Measurements from ENCODE around the gene CD3G. TPM values are rescaled to one million over a fixed set of nuclear protein-coding genes. Genes with fewer than 3 reads are reported as not detected.

CD3G gene
- total RNA-seq, 2 experiments from 2014 or later, result 102 to 109 TPM

DNA sequence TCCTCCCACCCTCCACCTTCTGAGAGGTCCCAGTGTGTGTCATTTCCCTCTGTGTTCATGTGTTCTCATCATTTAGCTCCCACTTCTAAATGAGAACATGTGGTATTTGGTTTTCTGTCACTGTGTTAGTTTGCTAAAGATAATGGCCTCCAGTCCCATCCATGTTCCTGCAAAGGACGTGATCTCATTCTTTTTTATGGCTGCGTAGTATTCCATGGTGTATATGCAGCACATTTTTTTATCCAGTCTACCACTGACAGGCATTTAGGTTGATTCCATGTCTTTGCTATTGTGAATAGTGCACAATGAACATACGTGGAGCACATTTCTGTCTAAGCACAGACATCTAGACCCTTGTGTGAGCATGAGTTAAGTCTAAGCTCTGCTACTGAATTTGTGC is 33.9 kb upstream of the CD3G start:
- Histone ChIP-seq H3K4me1 (ENCODE audit: insufficient read depth, low read length) (peaks cover 73% of the 10 kb centered on the region), H3K27ac (ENCODE audit: low read depth in 1 of 2, low read length in 2 of 2) (peak overlapping the region in 1 of 2 donors; percentile 1), H3K4me3 (ENCODE audit: low read length) (no peak overlapping the region), H3K9me3 (ENCODE audit: control insufficient read depth in 1 of 2, insufficient read depth in 1 of 2, low read length in 2 of 2) (no peaks in the 10 kb centered on the region), H3K27me3 (ENCODE audit: control insufficient read depth in 1 of 2, insufficient read depth in 2 of 2, low read length in 2 of 2) (no peaks in the 10 kb centered on the region), H3K36me3 (ENCODE audit: insufficient read depth, low read length) (peaks cover 81% of the 10 kb centered on the region)
- no peak for DNase-seq
- ChIA-PET POLR2A (interaction anchor here (1.2 to 2.4 kb wide), 2 partner anchors 10 to 58 kb away, joined by 3 to 6 read pairs; partner anchors contain the start of gene MPZL3), CTCF (interaction anchor here (1.6 to 2.2 kb wide), 3 partner anchors 9 to 112 kb away, joined by 4 to 19 read pairs (median 18); no protein-coding TSS in a partner anchor)
- ATAC-seq (ENCODE audit: poor library complexity), result no peak
- intact Hi-C loops (cut with DNase I, micrococcal nuclease), result no loop called here
- H3K27ac Mint-ChIP-seq, result peak overlapping the region; percentile 100
- no peaks in the 10 kb centered on the region for H3K9me3 Mint-ChIP-seq
- no peaks in the 10 kb centered on the region for H3K27me3 Mint-ChIP-seq
- H3K4me1 Mint-ChIP-seq (ENCODE audit: low read depth), result peaks cover 92% of the 10 kb centered on the region
- TF ChIP-seq, protein P1, sequence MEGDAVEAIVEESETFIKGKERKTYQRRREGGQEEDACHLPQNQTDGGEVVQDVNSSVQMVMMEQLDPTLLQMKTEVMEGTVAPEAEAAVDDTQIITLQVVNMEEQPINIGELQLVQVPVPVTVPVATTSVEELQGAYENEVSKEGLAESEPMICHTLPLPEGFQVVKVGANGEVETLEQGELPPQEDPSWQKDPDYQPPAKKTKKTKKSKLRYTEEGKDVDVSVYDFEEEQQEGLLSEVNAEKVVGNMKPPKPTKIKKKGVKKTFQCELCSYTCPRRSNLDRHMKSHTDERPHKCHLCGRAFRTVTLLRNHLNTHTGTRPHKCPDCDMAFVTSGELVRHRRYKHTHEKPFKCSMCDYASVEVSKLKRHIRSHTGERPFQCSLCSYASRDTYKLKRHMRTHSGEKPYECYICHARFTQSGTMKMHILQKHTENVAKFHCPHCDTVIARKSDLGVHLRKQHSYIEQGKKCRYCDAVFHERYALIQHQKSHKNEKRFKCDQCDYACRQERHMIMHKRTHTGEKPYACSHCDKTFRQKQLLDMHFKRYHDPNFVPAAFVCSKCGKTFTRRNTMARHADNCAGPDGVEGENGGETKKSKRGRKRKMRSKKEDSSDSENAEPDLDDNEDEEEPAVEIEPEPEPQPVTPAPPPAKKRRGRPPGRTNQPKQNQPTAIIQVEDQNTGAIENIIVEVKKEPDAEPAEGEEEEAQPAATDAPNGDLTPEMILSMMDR (IDR thresholded peaks at IDR 0.05), result no peak
- peak overlapping the region; percentile 62 for H3K4me3 Mint-ChIP-seq
- peaks cover 95% of the 10 kb centered on the region for H3K36me3 Mint-ChIP-seq (ENCODE audit: low read depth)

DNA sequence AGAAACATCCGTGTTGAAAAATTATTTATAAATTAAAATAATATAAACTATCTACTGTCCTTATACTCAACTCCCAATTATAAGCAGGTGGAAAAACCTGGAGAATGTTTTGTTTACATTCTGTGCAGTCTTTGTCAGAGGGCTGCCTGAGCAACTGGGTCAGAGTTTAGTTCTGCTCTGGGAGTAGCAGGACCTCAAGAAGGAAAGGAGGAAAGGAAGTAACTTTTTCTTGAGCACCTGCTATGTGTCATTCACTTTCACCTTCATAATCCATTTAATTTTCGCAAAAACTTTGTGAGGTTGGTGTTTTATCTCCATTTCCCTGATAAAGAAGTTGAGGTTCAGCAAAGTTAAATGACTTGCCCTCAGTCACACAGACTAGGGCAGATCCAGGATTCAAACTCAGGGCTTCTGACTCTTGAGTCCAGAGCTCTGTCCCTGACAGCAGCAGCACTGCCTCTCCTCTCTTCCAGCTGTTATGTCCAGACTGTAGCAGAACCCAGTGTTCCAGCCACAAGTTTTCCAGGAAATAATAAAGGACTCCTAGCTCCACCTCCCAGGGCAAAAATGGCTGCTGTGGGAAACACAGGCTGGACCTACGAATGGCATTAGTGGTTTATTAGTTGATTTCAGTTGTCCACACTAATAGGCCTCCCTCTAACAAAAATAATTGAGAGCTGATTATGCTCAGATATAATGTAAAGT is 33.2 kb upstream of the CD3G start:
- intact Hi-C loops (cut with DNase I, micrococcal nuclease), result no loop called here
- POLR2A ChIA-PET, result interaction anchor here (0.6 to 1.2 kb wide), 5 partner anchors 10 to 113 kb away, joined by 3 to 5 read pairs (median 3); partner anchors contain the start of genes JAML, MPZL3 and UBE4A

DNA sequence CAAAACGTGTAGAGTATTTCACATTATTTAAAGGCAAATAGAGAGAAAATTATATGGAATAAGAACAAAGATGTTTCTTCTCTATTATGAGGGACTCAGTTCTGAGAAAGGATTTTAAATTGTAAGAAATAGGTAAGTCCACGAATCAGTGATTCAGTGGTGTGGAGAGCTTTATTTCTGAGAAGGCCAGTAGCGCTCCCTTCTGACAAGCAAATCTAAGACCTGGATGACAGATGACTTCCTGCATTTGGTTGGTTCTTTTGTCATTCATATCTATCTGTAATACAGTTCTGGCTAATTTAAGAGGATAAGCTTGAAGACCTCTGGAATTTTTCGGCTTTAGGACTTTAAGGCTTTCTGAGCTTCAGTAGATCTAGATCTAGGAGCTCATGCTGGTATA is 32.6 kb upstream of the CD3G start:
- ATAC-seq (ENCODE audit: poor library complexity), result no peak
- CTCF ChIA-PET, result interaction anchor here (0.6 to 2.2 kb wide), 11 partner anchors 10 to 146 kb away, joined by 3 to 19 read pairs (median 4); partner anchors contain the start of genes JAML and MPZL2
- TF ChIP-seq, protein P1 (IDR thresholded peaks at IDR 0.05), result peak; percentile 14
- no peaks in the 10 kb centered on the region for H3K9me3 Mint-ChIP-seq
- H3K4me3 Mint-ChIP-seq, result peak overlapping the region; percentile 55
- H3K4me1 ChIP-seq (ENCODE audit: insufficient read depth, low read length), result peaks cover 79% of the 10 kb centered on the region
- peak overlapping the region; percentile 100 for H3K27ac Mint-ChIP-seq
- no peaks in the 10 kb centered on the region for H3K27me3 ChIP-seq (ENCODE audit: control insufficient read depth in 1 of 2, insufficient read depth in 2 of 2, low read length in 2 of 2)
- no peaks in the 10 kb centered on the region for H3K27me3 Mint-ChIP-seq
- POLR2A ChIA-PET, result interaction anchor here (0.6 to 1.2 kb wide), 5 partner anchors 9 to 113 kb away, joined by 3 to 5 read pairs (median 3); partner anchors contain the start of genes JAML, MPZL3 and UBE4A
- intact Hi-C loops (cut with DNase I, micrococcal nuclease), result no loop called here
- H3K27ac ChIP-seq (ENCODE audit: low read depth in 1 of 2, low read length in 2 of 2), result peak overlapping the region; percentile 39 to 42
- H3K4me1 Mint-ChIP-seq (ENCODE audit: low read depth), result peaks cover 96% of the 10 kb centered on the region
- H3K9me3 ChIP-seq (ENCODE audit: control insufficient read depth in 1 of 2, insufficient read depth in 1 of 2, low read length in 2 of 2), result no peaks in the 10 kb centered on the region
- H3K36me3 ChIP-seq (ENCODE audit: insufficient read depth, low read length), result peaks cover 85% of the 10 kb centered on the region
- H3K36me3 Mint-ChIP-seq (ENCODE audit: low read depth), result peaks cover 98% of the 10 kb centered on the region
- no peak overlapping the region for H3K4me3 ChIP-seq (ENCODE audit: low read length)
- DNase-seq, result peak in 3 of 14 experiments; percentile 28 to 53 (median 47)

More for the DNA sequence above, 33.2 kb upstream of the CD3G start:
- Mint-ChIP-seq H3K36me3 (ENCODE audit: low read depth) (peaks cover 96% of the 10 kb centered on the region), H3K4me3 (peak overlapping the region; percentile 32), H3K9me3 (no peaks in the 10 kb centered on the region), H3K4me1 (ENCODE audit: low read depth) (peaks cover 94% of the 10 kb centered on the region), H3K27me3 (no peaks in the 10 kb centered on the region), H3K27ac (peak overlapping the region; percentile 100)
- no peak overlapping the region for H3K4me3 ChIP-seq (ENCODE audit: low read length)
- ATAC-seq (ENCODE audit: poor library complexity) (no peak), DNase-seq (no peak)
- no peaks in the 10 kb centered on the region for H3K27me3 ChIP-seq (ENCODE audit: control insufficient read depth in 1 of 2, insufficient read depth in 2 of 2, low read length in 2 of 2)
- peaks cover 78% of the 10 kb centered on the region for H3K4me1 ChIP-seq (ENCODE audit: insufficient read depth, low read length)
- TF ChIP-seq, protein P1 (IDR thresholded peaks at IDR 0.05), result no peak
- peaks cover 86% of the 10 kb centered on the region for H3K36me3 ChIP-seq (ENCODE audit: insufficient read depth, low read length)
- CTCF ChIA-PET, result interaction anchor here (0.9 to 2.2 kb wide), 10 partner anchors 10 to 113 kb away, joined by 3 to 19 read pairs (median 4); partner anchors contain the start of genes JAML and MPZL2
- H3K9me3 ChIP-seq (ENCODE audit: control insufficient read depth in 1 of 2, insufficient read depth in 1 of 2, low read length in 2 of 2), result no peaks in the 10 kb centered on the region
- peak overlapping the region; percentile 20 to 39 for H3K27ac ChIP-seq (ENCODE audit: low read depth in 1 of 2, low read length in 2 of 2)

All from CD4-positive, alpha-beta T cell (primary cell).